CD1c-positive myeloid dendritic cell (primary cell): ENCODE data around the gene CLEC14A.

Source experiments
- DNase-seq: peaks from one replicate; pipeline ENCODE4 v3.0.0-alpha.2; 2016; ENCODE audit errors: extremely low spot score

The CLEC14A gene, protein sequence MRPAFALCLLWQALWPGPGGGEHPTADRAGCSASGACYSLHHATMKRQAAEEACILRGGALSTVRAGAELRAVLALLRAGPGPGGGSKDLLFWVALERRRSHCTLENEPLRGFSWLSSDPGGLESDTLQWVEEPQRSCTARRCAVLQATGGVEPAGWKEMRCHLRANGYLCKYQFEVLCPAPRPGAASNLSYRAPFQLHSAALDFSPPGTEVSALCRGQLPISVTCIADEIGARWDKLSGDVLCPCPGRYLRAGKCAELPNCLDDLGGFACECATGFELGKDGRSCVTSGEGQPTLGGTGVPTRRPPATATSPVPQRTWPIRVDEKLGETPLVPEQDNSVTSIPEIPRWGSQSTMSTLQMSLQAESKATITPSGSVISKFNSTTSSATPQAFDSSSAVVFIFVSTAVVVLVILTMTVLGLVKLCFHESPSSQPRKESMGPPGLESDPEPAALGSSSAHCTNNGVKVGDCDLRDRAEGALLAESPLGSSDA

DNA sequence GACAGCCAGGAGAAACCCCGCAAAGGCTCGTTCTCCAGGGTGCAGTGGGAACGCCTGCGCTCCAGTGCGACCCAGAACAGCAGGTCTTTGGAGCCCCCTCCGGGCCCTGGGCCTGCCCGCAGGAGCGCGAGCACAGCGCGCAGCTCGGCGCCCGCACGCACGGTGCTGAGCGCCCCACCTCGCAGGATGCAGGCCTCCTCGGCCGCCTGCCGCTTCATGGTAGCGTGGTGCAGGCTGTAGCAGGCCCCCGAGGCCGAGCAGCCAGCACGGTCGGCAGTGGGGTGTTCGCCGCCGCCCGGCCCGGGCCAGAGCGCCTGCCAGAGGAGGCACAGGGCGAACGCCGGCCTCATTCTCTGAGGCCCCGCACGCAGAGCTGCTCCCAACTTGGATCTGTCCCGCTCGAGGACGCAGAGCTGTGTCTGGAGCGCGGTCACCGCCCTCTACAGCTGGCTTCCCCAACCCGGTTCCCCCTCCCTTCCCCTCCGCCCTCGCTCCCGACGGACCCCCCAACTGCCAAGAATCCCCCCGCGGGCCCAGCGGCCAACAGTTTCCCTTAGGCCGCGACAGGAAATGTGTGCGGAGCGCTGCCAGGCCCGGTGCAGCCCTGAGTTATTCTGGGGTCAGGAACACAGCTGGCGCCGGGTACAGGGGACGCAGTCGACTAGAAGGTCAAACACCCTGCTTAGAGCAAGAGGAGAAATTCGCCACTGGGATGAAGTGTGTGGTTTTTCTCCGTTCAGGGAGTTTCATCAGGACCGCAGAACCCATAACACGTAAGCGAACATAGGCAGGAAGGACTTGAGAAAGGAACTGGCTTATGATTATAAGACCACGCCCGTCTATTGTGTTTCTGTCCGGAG, at the start of gene CLEC14A:
TSS of gene CLEC14A (minus strand) at position 421 of the 860 bp plus-strand sequence. CDS start at position 350, 71 bp downstream.
- peak; percentile 7 for DNase-seq

DNA sequence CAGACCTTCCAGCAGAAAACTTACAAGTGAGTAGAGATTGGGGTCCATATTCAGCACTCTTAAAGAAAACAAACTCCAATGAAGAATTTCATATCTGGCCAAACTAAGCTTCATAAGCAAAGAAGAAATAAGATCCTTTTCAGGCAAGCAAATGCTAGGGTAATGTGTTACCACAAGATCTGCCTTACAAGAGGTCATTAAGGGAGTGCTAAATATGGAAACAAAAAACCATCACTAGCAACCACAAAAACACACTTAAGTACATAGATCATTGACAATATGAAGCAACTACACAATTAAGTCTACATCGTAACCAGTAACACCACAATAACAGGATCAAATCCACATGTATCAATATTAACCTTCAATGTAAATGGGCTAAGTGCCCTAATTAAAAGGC, 47.1 kb upstream of the CLEC14A start:
- DNase-seq = no peak

DNA sequence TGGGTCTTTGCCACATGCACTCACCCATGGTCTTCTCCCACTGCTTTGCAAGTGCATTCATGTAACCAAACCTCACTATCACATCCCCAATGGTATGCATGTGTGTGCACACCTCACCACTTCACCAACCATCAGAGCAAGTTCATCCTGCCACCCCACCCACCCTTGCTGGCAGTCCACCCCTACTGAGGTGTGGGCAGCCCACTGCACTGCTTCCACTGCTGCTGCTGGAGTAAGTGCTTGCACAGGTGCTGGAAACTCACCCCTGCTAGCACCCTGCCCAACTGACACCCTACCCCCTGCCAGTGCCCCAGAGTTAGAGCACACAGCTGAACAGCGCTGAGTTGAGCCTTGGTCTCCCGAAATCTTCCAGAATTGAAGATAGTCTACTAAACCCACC, 46.1 kb upstream of the CLEC14A start:
- no peak for DNase-seq

DNA sequence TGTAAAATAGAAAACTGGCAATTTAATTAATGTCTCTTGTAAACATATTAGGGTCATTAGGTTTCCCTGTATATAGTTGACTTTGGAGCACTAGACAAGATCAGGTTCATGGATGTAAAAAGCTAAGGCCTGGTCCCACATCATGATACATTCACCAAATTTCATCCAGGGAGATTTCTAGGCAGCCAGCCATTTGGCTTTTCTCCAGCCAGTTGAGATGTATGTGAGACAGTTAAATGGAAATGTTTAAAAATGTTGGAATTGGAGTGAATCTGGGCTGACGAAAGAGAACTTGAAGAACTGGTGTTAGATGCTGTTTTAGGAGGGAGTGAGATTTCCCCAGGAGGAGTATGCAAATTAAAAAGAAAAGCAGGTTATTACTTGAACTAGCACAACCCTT, 41.8 kb upstream of the CLEC14A start:
- no peak for DNase-seq

DNA sequence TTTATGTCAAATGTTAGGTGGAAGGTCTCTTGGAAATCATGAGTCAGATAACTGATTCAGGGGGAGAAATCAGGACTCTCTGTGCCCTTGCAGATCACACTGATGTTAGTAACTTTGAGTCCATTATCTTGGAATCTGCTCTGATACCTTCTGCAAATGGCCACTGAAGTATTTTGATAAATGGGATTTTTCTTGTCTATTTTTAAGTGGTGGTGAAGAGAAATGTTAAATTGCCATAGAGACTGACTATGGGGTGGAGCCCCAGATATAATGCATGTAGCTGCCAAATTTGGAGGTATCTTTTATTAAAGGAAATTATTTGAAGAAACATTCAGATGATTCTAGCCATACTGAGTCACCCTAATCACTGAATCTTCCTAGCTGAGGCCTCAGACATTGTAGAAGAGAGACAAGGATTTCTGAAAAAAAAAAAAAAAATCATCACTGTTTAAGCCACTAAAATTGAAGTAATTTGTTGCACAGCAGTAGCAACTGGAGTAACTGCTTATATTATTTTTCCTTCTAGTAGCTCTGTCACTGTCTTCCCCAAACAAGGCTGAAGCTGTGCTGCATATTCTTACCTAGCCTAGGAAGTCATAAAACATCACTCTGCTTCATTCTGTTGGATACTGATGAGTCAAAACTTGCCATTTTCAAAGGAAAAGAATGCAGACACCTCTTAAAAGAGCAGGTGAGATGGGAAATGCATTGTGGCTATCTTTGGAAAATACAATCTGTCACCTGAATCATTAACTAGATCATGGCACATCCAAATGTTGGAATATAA, 36.0 kb upstream of the CLEC14A start:
- DNase-seq = no peak

DNA sequence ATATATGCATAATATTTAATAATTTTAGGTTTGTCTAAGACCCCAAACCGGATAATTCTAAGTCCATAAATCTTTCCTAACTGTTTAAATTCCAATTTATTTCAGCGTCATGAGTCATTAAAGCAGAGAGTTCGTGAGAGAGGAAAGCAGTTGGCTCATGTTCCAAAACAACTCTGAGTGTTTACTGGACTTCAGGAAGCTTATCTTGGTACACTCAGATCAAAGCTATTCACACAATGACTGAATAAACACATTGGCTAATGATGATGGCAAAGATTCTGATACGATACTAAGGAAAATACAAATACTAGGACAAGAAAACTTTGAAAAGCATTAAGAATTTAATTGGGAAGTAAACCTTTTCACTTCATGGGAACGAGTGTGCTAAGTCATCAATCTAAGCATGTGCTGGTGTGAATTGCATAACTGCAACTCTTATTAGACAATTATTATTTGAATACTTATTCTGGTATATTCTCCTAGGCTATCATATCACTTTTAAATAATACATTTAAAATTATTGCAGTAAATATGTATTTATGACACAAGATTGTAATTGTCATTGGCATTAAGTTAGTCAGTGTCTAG, 34.8 kb upstream of the CLEC14A start:
- DNase-seq = no peak

DNA sequence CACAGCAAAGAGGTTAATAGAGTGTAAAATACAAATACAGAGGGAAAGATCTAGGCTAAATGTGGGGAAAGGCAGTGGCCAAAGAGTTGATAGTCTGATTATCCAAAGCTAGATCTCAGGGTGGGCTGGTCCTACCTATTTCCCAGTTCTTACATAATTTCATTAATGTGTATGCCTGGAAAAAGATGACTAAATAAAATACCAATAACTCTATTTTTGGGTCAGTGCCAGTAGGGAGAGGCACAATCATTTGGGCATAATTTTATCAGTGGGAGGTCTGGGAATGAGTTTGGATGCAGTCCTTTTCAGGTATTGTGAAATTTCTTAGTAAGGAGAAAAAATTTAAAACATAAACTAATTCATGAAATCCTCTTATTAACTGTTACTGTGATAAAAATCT, 30.6 kb upstream of the CLEC14A start:
- DNase-seq = no peak

DNA sequence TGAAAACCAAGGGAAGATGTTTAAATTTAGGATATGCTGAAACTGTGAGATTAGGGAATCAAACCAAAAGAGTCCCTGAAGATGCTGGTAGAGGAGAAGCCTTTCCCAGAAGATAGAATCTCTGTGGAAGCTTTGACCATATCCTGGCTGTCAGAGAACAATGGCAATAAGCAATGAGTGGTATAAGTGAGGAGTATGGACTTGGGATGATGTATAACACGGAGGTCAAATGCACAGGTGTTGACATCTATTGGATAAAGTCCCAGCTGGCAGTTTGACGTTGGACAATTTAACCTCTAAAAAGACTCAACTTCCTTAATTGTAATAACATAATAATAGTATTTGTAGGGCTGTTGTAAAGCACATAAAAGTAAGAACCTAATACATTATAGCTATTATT, 30.1 kb upstream of the CLEC14A start:
- no peak for DNase-seq

DNA sequence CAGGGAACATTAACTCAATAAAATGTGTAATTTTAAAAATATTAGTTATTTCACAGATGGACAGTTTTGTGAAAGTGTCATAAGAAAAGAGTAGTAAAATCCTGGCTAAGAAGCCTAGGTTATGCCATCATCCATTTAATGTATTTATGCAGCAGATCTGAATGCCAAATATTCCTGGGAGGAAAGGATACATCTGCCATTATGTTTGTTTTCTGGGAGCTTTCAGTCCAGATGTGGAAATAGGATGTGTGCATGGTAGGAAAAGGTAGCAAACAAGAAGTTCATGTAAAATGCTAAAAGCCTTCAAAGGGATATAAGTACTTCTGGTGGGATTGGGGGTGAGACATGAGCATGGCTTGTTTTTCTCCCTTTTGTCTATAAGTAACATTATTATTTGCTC, 27.0 kb upstream of the CLEC14A start:
- DNase-seq = no peak

DNA sequence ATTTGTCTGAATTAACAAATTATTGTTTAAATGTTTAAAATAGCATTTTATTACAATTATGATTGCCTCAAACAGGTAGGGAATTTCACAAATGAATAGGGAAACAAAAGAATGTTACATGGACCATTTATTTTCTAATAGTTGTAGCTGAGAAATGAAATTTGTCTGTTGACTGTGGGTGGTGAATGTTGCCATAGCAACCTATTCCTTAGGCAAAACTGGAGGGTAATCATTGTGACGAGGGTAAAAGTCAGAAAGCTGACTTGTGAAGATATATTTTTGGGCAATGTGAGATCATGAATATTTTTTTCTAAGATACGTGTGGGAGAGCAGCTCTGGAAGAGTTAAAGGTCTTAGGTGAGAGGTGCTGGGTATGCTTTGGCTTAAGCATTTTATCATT, 24.2 kb upstream of the CLEC14A start:
- DNase-seq = no peak

DNA sequence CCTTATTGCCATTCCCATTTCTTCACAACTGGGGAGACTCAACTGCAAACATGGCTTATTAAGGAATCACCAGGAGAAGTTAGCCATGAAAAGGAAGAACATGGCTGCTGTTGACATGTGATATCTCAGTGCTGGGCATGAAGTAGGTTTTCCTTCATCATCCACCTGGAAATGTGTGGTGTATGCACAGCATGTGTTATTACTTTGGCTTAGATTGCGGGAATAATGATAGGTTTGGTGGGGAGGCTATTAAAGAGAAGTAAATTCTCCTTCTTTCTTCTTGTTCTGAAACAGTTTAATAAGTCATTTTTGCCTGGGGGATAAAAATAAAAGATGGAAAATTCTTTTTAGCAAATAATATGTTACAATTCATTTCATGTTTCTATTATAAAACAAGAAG, 23.7 kb upstream of the CLEC14A start:
- no peak for DNase-seq

DNA sequence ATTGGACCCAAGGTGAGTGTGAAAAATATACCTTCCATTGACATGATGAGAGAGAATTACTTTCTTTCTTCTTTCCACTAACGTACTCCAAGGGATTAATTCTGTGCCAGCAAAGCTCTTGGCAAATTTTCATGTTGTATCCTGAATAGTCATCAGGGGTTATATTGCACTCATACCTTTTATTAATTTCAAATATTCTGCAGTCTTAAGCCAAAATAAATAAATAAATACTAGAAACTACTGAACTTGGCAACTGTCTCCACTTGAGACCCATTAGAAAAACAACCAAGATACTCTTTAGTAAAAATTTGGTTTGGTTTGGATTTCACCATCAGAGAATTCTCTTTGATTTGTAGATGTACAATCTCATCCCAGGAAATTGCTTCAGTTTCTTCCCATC, 22.1 kb upstream of the CLEC14A start:
- no peak for DNase-seq

DNA sequence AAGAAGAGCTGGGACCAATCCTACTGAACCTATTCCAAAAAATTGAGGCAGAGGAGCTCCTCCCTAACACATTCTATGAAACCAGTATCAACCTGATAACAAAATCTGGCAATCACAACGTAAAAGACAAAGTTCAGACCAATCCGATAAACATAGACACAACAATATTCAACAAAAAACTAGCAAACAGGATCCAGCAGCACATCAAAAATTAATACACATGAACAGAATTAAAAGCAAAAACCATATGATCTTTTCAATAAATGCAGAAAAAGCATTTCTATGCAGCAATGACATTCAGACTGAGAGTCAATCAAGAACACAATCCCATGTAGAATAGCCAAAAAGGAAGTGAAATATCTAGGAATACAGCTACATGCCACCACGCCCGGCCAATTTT, 7.0 kb upstream of the CLEC14A start:
- no peak for DNase-seq

DNA sequence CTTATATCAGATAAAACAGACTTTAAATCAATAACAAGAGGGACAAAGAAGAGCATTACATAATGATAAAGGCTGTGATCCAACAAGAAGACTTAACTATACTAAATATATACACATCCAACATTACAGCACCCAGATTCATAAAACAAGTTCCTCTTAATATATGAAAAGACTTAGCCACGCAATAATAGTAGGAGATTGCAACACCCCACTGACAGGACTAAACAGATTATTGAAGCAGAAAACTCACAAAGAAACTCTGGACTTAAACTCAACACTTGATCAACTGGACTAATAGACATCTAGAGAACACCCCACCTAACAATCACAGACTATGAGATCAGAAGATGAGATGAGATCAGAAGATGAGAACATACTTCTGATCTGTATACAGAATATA, 5.7 kb upstream of the CLEC14A start:
- DNase-seq = no peak

DNA sequence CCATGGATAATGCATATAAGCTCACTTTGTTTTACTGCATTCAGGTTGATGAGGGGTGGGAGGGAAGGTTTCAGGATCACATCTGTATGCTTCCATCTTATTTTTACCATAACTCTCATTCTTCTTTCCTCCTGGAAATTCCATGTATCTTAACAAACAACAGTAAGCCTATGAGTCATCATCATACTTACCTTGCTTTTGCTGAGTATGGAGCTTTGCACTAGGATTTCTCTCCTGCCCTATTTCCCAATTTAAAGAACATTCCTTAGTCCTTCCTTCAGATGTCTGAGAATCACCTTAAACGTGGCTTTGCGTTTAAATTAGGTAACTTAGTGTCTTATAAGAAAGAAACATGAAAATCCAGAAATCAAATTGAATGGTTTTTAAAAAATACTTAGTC, 1.6 kb upstream of the CLEC14A start:
- no peak for DNase-seq

DNA sequence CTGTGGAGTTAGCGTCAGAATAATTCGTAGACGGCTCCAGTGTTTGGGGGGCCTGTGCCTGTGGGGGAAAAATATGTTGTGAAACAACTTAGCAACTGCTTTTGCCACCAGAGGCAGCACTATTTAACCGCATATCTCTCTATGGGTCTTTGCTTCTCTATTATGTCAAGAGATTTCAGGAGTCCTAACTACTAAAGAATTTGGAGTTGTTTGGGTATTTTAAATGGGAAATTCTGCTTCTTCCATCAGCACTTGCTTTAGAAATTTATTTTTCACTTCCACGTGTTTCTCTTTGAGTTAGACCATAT, 594 bp upstream of the CLEC14A start:
- no peak for DNase-seq

DNA sequence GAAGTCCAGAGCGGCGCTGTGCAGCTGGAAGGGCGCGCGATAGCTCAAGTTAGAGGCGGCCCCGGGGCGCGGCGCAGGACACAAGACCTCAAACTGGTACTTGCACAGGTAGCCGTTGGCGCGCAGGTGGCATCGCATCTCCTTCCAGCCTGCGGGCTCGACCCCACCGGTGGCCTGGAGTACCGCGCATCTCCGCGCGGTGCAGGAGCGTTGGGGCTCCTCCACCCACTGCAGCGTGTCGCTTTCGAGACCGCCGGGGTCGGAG, 553 bp downstream of the CLEC14A start:
- no peak for DNase-seq

DNA sequence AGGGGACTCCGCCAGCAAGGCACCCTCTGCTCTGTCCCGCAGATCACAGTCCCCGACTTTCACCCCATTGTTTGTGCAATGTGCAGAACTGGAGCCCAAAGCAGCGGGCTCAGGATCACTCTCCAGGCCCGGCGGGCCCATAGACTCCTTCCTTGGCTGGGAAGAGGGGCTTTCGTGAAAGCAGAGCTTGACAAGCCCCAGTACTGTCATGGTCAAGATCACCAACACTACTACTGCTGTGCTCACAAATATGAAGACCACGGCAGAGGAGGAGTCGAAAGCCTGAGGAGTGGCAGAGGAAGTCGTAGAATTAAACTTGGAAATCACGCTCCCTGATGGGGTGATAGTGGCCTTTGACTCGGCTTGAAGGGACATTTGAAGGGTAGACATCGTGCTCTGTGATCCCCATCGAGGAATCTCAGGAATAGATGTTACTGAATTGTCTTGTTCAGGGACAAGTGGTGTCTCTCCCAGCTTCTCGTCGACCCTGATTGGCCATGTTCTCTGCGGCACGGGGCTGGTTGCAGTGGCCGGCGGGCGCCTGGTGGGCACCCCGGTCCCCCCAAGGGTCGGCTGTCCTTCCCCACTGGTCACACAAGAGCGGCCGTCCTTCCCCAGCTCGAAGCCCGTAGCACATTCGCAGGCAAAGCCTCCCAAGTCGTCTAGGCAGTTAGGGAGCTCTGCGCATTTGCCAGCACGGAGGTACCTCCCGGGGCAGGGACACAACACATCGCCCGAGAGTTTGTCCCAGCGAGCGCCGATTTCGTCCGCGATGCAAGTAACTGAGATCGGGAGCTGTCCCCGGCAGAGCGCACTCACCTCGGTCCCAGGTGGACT, 1.1 kb downstream of the CLEC14A start:
- no peak for DNase-seq

DNA sequence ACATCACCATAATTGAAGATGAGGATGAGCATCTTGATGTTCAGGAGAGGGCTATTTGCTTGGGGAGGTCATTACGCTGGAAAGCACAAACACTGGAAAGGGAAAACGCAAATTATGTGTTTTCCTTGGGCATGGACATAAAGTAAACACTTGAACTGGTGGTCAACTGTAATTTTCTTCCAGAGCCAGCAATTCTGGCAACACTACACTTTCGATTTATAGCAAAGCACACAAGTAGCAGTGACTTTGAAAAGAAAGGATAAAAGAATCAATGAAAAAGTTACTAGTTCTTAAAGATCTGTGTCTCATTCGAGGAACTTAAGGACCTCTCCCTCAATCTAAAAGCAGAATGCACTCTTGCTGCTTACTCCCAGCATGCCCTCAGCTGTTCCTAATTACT, 2.2 kb downstream of the CLEC14A start:
- DNase-seq = no peak

DNA sequence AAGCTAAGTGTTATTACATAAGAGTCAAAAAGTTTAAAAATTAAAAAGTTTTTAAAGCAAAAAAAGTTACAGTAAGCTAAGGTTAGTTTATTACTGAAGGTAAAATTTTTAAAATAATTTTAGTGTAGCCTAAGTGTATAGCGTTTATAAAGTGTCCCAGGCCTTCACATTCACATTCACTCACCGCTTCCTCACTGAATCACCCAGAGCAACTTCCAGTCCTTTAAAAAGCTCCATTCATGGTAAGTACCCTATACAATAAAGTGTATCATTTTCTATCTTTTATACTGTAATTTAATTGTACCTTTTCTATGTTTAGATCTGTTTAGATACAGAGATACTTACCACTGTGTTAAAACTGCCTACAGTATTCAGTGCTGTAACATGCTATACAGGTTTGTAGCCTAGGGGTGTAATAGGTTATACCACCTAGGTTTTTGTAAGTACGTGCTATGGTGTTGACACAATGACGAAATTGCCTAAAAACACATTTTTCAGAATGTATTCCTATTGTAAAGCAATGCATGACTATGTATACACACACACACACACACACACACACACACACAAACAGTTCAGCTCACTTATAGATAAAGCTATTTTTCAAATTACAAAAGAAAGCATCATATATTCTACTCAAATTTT, 3.7 kb downstream of the CLEC14A start:
- DNase-seq = no peak

DNA sequence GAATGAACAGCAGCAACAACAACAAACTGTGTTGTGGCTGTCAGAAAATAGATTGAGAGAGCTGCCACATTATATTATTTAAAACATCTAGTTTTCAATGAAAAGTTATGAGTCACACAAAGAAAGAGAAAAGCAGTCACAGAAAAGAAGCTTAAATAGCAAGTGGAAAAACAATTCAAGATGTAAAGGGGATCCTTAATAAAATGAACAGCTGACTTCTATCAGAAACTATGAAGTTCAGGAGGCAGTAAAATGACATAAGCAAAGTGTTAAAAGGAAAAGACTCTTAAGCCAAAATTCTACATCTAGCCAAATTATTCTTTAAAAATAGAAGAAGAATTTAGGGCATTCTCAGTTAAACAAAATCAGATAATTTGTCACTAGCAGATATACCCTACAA, 5.6 kb downstream of the CLEC14A start:
- DNase-seq = no peak
